Left lung (tissue), 8 donors: ENCODE measurements around the gene SETD1B. TPM values are rescaled to one million over a fixed set of nuclear protein-coding genes. Genes with fewer than 3 reads are reported as not detected.

Source experiments
- polyA plus RNA-seq, 6 donors: library from polyadenylated mRNA; unstranded; fragments of 120-200 nt; gene quantifications; one replicate each; pipeline ENCODE4 v1.2.1, GENCODE V29; 2013; ENCODE audit not compliant: insufficient read length in 6 of 6
- total RNA-seq, 2 donors: library from RNA; stranded (reverse); fragmentation: NEBNext Ultra II Directional; extraction: Animal tissue kit (Norgen Biotek cat#: 25700); gene quantifications; one replicate each; pipeline ENCODE4 v1.2.1, GENCODE V29; 2021
- donor health status: DM: no; HTN: yes; CAD: no.
- donor health status: DM: no; HTN: no; CAD: no.

The SETD1B gene
- total and polyA plus RNA-seq, 8 donors, result 12.1 to 23.4 (median 16.0) TPM

Other genes starting within 250 kb of the SETD1B start
- gene KDM2B, start 223.0 kb upstream of the SETD1B start, total RNA-seq, result 10 to 100 TPM; 22.9 to 37.1 TPM
- 10 to 100 TPM; 36.7 to 44.7 (median 39.1) TPM for gene KDM2B, start 223.0 kb upstream of the SETD1B start, polyA plus RNA-seq
- gene ORAI1, start 177.5 kb upstream of the SETD1B start, total RNA-seq, result 10 to 100 TPM; 25.2 to 39.5 TPM
- gene ORAI1, start 177.5 kb upstream of the SETD1B start, polyA plus RNA-seq, result 10 to 100 TPM in 5 of 6 donors, 1 to 10 TPM in 1; 8.9 to 15.8 (median 12.1) TPM
- 1 to 10 TPM in 1 of 2 donors, under 1 TPM in 1; 0.17 to 1.0 TPM for gene MORN3, start 134.4 kb upstream of the SETD1B start, total RNA-seq
- 1 to 10 TPM; 1.2 to 2.8 (median 1.6) TPM for gene MORN3, start 134.4 kb upstream of the SETD1B start, polyA plus RNA-seq
- 10 to 100 TPM; 13.9 to 17.7 TPM for gene TMEM120B, start 91.3 kb upstream of the SETD1B start, total RNA-seq
- gene TMEM120B, start 91.3 kb upstream of the SETD1B start, polyA plus RNA-seq, result 10 to 100 TPM in 3 of 6 donors, 1 to 10 TPM in 3; 8.5 to 14.1 (median 10.4) TPM
- 10 to 100 TPM; 37.6 to 48.3 TPM for gene RHOF, start 10.3 kb upstream of the SETD1B start, total RNA-seq
- 10 to 100 TPM in 5 of 6 donors, 1 to 10 TPM in 1; 8.5 to 14.4 (median 11.3) TPM for gene RHOF, start 10.3 kb upstream of the SETD1B start, polyA plus RNA-seq
- gene HPD, start 54.9 kb downstream of the SETD1B start, total RNA-seq, result 1 to 10 TPM in 1 of 2 donors, under 1 TPM in 1; 0.85 to 2.1 TPM
- gene HPD, start 54.9 kb downstream of the SETD1B start, polyA plus RNA-seq, result under 1 TPM in 3 of 6 donors, not detected in 3; 0.11 to 0.30 (median 0.15) TPM
- gene PSMD9, start 84.8 kb downstream of the SETD1B start, total RNA-seq, result 10 to 100 TPM; 39.3 to 53.8 TPM
- gene PSMD9, start 84.8 kb downstream of the SETD1B start, polyA plus RNA-seq, result 10 to 100 TPM; 44.2 to 49.9 (median 45.4) TPM
- 1 to 10 TPM; 5.2 to 8.4 TPM for gene CFAP251, start 114.6 kb downstream of the SETD1B start, total RNA-seq
- gene CFAP251, start 114.6 kb downstream of the SETD1B start, polyA plus RNA-seq, result 10 to 100 TPM in 4 of 6 donors, 1 to 10 TPM in 2; 3.9 to 13.3 (median 10.9) TPM
- 10 to 100 TPM in 1 of 2 donors, 1 to 10 TPM in 1; 7.0 to 11.1 TPM for gene BCL7A, start 217.9 kb downstream of the SETD1B start, total RNA-seq
- 10 to 100 TPM; 15.9 to 18.4 (median 17.3) TPM for gene BCL7A, start 217.9 kb downstream of the SETD1B start, polyA plus RNA-seq